Measurements from ENCODE around the gene TCP10L. TPM values are rescaled to one million over a fixed set of nuclear protein-coding genes. Genes with fewer than 3 reads are reported as not detected.

Gene TCP10L
- total and polyA plus RNA-seq, 7 donors, result 0.51 to 2.8 (median 1.4) TPM; not detected in 2

DNA sequence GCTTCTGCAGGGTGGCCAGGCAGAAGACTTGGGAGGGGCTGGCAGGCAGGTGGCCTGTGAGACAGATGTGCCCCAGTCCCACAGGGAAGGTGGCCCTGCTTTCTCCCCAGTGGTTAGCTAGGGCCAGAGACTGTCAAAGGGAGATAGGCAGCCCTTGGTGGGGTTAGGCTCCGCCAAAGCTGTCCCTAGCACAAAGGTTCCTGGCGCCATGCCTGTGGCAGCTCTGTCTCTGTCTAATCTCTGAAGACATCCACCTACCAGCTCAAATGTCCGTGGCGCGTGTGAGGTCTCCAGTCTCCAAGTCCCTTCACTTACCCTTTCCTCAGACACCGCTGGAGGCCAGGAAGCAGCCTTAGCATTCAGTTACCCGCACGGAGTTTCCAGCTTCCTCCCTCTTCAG lies 17.7 kb downstream of the TCP10L start:
- no peak for DNase-seq
- Histone ChIP-seq H3K27ac (no peak overlapping the region), H3K4me1 (peaks cover 0 to 13% (median 10%) of the 10 kb centered on the region in 4 donors), H3K27me3 (no peaks in the 10 kb centered on the region), H3K9me3 (peaks cover 0 to 7% (median 0%) of the 10 kb centered on the region in 4 donors), H3K4me3 (no peak overlapping the region), H3K36me3 (no peaks in the 10 kb centered on the region)
- 96% methylated on average over 8 of the region's 8 CpGs for WGBS, 2 donors
- intact Hi-C loops (cut with DNase I), result loop anchor here (2.0 kb wide), 2 partner anchors 155 to 165 kb away; partner anchors contain the start of gene EVA1C
- no peak for TF ChIP-seq EP300 (IDR thresholded peaks at IDR 0.05)
- TF ChIP-seq POLR2AphosphoS5 (IDR thresholded peaks at IDR 0.05), result no peak
- TF ChIP-seq POLR2A (IDR thresholded peaks at IDR 0.05), result no peak
- TF ChIP-seq CTCF (IDR thresholded peaks at IDR 0.05), result no peak

- H3K27ac ChIP-seq, result no peak overlapping the region
These were observed 18.5 kb downstream of the TCP10L start for GRCh38 chr21:32566741-32567389.

DNA sequence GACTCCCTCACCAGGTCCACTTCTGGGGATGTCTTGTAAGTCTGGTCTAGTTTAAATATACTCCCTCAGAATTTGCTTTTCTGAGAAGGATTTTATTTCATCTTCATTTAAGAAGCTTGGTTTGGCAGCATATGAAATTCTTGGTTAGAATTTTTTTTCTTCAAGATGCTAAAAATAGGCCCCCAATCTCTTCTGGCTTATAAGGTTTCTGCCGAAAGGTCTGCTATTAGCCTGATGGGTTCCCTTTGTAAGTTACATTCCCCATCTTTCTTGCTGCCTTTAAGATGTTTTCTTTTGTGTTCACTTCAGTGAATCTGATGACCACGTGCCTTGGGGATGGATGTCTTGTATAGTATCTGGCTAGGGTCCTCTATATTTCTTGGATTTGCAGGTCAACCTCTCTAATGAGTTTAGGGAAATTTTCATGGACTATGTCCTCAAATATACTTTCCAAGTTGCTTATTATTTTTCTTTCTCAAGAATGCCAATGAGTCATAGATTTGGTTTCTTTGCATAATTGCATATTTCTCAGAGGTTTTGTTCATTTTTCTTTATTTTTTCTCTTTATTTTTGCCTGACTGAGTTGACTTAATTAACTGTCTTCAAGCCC lies 19.4 kb downstream of the TCP10L start:
- Histone ChIP-seq H3K4me1 (peaks cover 0 to 13% (median 10%) of the 10 kb centered on the region in 4 donors), H3K27me3 (no peaks in the 10 kb centered on the region), H3K36me3 (no peaks in the 10 kb centered on the region), H3K27ac (no peak overlapping the region), H3K9me3 (peaks cover 0 to 7% (median 0%) of the 10 kb centered on the region in 4 donors), H3K4me3 (no peak overlapping the region)
- WGBS, 2 donors, result 93 to 94% methylated on average over 2 of the region's 2 CpGs
- DNase-seq, result no peak
- intact Hi-C loops (cut with DNase I), result no loop called here
- TF ChIP-seq POLR2A (IDR thresholded peaks at IDR 0.05), result no peak
- TF ChIP-seq EP300 (IDR thresholded peaks at IDR 0.05), result no peak
- no peak for TF ChIP-seq POLR2AphosphoS5 (IDR thresholded peaks at IDR 0.05)
- TF ChIP-seq CTCF (IDR thresholded peaks at IDR 0.05), result no peak

More at GRCh38 chr21:32566741-32567389, 18.5 kb downstream of the TCP10L start:
- H3K4me3 ChIP-seq, result no peak overlapping the region
- H3K9me3 ChIP-seq, result peaks cover 0 to 7% (median 0%) of the 10 kb centered on the region in 4 donors
- TF ChIP-seq CTCF (IDR thresholded peaks at IDR 0.05) (no peak), EP300 (IDR thresholded peaks at IDR 0.05) (no peak), POLR2AphosphoS5 (IDR thresholded peaks at IDR 0.05) (peak in 1 of 4 donors; percentile 12), POLR2A (IDR thresholded peaks at IDR 0.05) (no peak)
- 79 to 91% methylated on average over 5 of the region's 5 CpGs for WGBS, 2 donors
- H3K27me3 ChIP-seq, result no peaks in the 10 kb centered on the region
- DNase-seq, result no peak
- H3K4me1 ChIP-seq, result peaks cover 0 to 13% (median 10%) of the 10 kb centered on the region in 4 donors
- H3K36me3 ChIP-seq, result no peaks in the 10 kb centered on the region
- intact Hi-C loops (cut with DNase I), result no loop called here

GRCh38 chr21:32562915-32563314 lies 22.4 kb downstream of the TCP10L start:
- intact Hi-C loops (cut with DNase I), result no loop called here
- no peaks in the 10 kb centered on the region for H3K36me3 ChIP-seq
- DNase-seq, result no peak
- H3K4me1 ChIP-seq, result no peaks in the 10 kb centered on the region
- no peak for TF ChIP-seq CTCF (IDR thresholded peaks at IDR 0.05)
- no peak for TF ChIP-seq POLR2AphosphoS5 (IDR thresholded peaks at IDR 0.05)
- TF ChIP-seq EP300 (IDR thresholded peaks at IDR 0.05), result no peak
- no peak for TF ChIP-seq POLR2A (IDR thresholded peaks at IDR 0.05)
- WGBS, 2 donors, result 91 to 95% methylated on average over 2 of the region's 2 CpGs
- no peak overlapping the region for H3K4me3 ChIP-seq
- no peaks in the 10 kb centered on the region for H3K27me3 ChIP-seq
- H3K9me3 ChIP-seq, result peaks cover 0 to 7% (median 0%) of the 10 kb centered on the region in 4 donors
- H3K27ac ChIP-seq, result peak overlapping the region in 1 of 4 donors; percentile 21
